Parathyroid adenoma (tissue), 2 donors: Measurements from ENCODE around the gene RIF1.

Source experiments
- H2AFZ ChIP-seq: fragments of 300-600 bp; sonication (generic); one replicate; pipeline ENCODE4 v1.7.0; 2017; ENCODE audit warnings: antibody characterized with exemption, mild to moderate bottlenecking
- H3K27ac ChIP-seq: fragments of 300-600 bp; sonication (generic); one replicate; pipeline ENCODE4 v1.7.0; 2017
- H3K27me3 ChIP-seq: fragments of 300-600 bp; sonication (generic); one replicate; pipeline ENCODE4 v1.7.0; 2017; ENCODE audit warnings: low read length; ENCODE audit not compliant: control insufficient read depth, insufficient read depth
- H3K36me3 ChIP-seq: fragments of 300-600 bp; sonication (generic); one replicate; pipeline ENCODE4 v1.7.0; 2017; ENCODE audit warnings: low read length; ENCODE audit not compliant: control insufficient read depth, insufficient read depth
- H3K4me1 ChIP-seq: fragments of 300-600 bp; sonication (generic); one replicate; pipeline ENCODE4 v1.7.0; 2017; ENCODE audit warnings: control low read depth
- H3K4me2 ChIP-seq: fragments of 300-600 bp; sonication (generic); one replicate; pipeline ENCODE4 v1.7.0; 2017; ENCODE audit warnings: low read length
- H3K4me3 ChIP-seq: fragments of 300-600 bp; sonication (generic); one replicate; pipeline ENCODE4 v1.7.0; 2017; ENCODE audit warnings: low read depth, low read length
- H3K79me2 ChIP-seq: fragments of 300-600 bp; sonication (generic); one replicate; pipeline ENCODE4 v1.7.0; 2017; ENCODE audit warnings: control low read depth
- H3K9ac ChIP-seq: fragments of 300-600 bp; sonication (generic); one replicate; pipeline ENCODE4 v1.7.0; 2017; ENCODE audit warnings: mild to moderate bottlenecking
- H3K9me3 ChIP-seq: fragments of 300-600 bp; sonication (generic); one replicate; pipeline ENCODE4 v1.7.0; 2017; ENCODE audit warnings: low read length; ENCODE audit not compliant: control insufficient read depth
- TF ChIP-seq, protein P1 (sequence below): fragments of 300-600 bp; sonication (generic); IDR thresholded peaks from one replicate; pipeline ENCODE4 v1.7.0; 2017; ENCODE audit warnings: antibody characterized with exemption, mild to moderate bottlenecking
- donor health status: primary hyperparathyroidism.

The RIF1 gene, protein sequence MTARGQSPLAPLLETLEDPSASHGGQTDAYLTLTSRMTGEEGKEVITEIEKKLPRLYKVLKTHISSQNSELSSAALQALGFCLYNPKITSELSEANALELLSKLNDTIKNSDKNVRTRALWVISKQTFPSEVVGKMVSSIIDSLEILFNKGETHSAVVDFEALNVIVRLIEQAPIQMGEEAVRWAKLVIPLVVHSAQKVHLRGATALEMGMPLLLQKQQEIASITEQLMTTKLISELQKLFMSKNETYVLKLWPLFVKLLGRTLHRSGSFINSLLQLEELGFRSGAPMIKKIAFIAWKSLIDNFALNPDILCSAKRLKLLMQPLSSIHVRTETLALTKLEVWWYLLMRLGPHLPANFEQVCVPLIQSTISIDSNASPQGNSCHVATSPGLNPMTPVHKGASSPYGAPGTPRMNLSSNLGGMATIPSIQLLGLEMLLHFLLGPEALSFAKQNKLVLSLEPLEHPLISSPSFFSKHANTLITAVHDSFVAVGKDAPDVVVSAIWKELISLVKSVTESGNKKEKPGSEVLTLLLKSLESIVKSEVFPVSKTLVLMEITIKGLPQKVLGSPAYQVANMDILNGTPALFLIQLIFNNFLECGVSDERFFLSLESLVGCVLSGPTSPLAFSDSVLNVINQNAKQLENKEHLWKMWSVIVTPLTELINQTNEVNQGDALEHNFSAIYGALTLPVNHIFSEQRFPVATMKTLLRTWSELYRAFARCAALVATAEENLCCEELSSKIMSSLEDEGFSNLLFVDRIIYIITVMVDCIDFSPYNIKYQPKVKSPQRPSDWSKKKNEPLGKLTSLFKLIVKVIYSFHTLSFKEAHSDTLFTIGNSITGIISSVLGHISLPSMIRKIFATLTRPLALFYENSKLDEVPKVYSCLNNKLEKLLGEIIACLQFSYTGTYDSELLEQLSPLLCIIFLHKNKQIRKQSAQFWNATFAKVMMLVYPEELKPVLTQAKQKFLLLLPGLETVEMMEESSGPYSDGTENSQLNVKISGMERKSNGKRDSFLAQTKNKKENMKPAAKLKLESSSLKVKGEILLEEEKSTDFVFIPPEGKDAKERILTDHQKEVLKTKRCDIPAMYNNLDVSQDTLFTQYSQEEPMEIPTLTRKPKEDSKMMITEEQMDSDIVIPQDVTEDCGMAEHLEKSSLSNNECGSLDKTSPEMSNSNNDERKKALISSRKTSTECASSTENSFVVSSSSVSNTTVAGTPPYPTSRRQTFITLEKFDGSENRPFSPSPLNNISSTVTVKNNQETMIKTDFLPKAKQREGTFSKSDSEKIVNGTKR (N-terminal part only)

DNA sequence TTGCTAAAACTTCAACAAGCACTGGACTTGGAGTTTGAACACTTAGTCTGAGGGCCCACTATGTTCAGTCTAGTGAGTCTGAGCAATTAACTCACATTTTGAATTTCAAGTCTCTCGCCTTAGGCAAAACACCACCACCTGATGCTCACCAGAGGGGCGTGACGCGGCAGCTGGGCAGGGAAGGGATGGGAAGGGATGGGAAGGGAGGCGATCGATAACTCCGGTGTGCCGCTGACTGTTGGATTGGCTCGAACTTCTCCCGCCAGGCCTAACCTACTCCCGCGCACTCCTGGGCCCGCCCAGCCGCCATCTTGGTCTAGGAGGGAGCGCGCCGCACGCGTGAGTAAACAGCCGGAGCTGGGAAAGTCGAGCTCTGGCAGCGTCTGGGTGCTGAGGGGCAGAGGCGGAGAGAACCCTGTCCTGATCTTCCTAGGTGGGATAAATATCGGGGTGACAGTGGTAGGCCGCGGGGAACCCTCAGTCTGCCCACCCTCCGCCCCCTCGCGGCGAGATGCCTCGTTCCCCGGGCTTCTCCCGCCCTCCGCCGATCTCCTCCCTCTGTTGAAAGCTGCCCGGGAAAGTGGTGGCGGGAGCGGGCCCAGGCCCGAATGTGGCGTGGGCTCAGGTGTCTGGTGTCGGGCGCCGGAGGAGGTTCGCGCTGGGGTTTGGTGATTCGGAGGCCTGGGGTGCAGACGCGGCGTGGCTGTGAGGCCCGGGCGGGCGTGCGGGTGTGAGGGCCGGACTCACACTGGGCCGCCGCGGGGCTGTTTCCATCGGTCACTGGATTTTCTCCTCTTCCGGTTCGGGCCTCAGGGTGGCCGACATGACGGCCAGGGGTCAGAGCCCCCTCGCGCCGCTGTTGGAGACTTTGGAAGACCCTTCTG, at the start of gene RIF1:
RIF1 (plus strand) TSS at position 302 of the 884 bp plus-strand sequence; CDS start at position 824, 522 bp downstream.
- Histone ChIP-seq H3K9me3 (no peaks in the 10 kb centered on the region), H3K9ac (peak within 1 kb of the TSS; percentile 41), H3K27me3 (no peaks in the 10 kb centered on the region), H3K4me2 (peak within 1 kb of the TSS; percentile 64), H3K4me1 (peaks cover 4% of the 10 kb centered on the region), H3K4me3 (peak within 1 kb of the TSS; percentile 89), H3K27ac (peak within 1 kb of the TSS; percentile 81), H3K79me2 (peaks cover 24% of the 10 kb centered on the region), H2AFZ (peak within 1 kb of the TSS; percentile 90), H3K36me3 (no peaks in the 10 kb centered on the region)
- TF ChIP-seq, protein P1, sequence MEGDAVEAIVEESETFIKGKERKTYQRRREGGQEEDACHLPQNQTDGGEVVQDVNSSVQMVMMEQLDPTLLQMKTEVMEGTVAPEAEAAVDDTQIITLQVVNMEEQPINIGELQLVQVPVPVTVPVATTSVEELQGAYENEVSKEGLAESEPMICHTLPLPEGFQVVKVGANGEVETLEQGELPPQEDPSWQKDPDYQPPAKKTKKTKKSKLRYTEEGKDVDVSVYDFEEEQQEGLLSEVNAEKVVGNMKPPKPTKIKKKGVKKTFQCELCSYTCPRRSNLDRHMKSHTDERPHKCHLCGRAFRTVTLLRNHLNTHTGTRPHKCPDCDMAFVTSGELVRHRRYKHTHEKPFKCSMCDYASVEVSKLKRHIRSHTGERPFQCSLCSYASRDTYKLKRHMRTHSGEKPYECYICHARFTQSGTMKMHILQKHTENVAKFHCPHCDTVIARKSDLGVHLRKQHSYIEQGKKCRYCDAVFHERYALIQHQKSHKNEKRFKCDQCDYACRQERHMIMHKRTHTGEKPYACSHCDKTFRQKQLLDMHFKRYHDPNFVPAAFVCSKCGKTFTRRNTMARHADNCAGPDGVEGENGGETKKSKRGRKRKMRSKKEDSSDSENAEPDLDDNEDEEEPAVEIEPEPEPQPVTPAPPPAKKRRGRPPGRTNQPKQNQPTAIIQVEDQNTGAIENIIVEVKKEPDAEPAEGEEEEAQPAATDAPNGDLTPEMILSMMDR = peak; percentile 70

DNA sequence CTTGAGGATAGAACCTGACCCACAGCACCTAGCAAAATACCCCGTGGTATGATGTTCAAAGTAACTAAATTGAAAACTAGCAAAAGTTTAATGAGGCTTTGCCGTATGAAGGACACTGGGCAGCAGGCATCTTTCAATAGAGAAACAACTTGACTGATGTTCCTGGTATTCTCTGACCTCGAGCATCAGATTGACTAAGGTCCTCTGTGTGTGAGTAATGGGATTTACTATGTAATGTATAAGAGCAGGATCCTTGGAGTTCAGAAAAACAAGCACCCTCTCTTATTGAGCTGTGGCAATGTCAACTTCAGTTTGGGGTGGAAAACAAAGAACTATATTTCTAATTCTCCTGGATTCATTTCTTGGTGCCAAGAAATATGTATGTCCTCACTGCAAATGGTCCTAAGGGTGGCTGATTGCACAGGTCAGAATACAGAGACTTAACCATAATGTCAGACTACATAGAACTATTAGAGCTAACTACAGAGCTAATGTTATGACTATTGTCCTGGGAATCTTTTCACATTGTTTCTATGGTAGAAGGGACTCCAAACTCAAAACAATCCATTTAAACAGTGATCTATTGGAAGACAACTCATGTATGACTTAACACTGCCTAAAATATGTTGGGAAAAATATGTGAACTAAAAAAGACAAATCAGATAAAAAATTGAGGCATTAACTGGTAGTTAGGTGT, 47.9 kb upstream of the RIF1 start:
- H3K27ac ChIP-seq = no peak overlapping the region
- H3K79me2 ChIP-seq = no peaks in the 10 kb centered on the region

DNA sequence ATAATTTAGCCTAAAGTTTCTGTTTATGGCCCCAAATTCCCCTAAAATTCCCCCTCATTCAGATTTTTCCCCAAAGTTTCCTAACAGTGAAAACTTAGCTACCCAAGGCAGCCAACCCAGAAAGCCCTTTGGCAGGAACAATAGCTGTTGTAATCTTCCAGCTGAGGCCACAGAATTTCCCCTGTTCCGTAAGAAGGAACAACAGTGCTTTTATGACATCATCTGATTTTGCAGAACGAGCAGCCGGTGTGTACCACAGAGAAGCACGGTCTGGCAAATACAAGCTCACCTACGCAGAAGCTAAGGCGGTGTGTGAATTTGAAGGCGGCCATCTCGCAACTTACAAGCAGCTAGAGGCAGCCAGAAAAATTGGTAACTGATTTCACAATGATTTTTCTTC, 46.0 kb upstream of the RIF1 start:
- Histone ChIP-seq H3K9ac (no peak overlapping the region), H3K27ac (no peak overlapping the region), H3K27me3 (no peaks in the 10 kb centered on the region), H3K9me3 (no peaks in the 10 kb centered on the region), H3K4me3 (no peak overlapping the region), H3K79me2 (no peaks in the 10 kb centered on the region), H3K36me3 (no peaks in the 10 kb centered on the region), H2AFZ (no peak overlapping the region), H3K4me1 (no peaks in the 10 kb centered on the region), H3K4me2 (no peak overlapping the region)
- TF ChIP-seq, protein P1 = no peak

More for the DNA sequence above, 47.9 kb upstream of the RIF1 start:
- TF ChIP-seq, protein P1 = no peak
- H3K4me3 ChIP-seq = no peak overlapping the region
- H3K9ac ChIP-seq = no peak overlapping the region
- no peak overlapping the region for H2AFZ ChIP-seq
- no peaks in the 10 kb centered on the region for H3K27me3 ChIP-seq
- H3K36me3 ChIP-seq = no peaks in the 10 kb centered on the region
- no peaks in the 10 kb centered on the region for H3K9me3 ChIP-seq
- no peaks in the 10 kb centered on the region for H3K4me1 ChIP-seq
- no peak overlapping the region for H3K4me2 ChIP-seq

DNA sequence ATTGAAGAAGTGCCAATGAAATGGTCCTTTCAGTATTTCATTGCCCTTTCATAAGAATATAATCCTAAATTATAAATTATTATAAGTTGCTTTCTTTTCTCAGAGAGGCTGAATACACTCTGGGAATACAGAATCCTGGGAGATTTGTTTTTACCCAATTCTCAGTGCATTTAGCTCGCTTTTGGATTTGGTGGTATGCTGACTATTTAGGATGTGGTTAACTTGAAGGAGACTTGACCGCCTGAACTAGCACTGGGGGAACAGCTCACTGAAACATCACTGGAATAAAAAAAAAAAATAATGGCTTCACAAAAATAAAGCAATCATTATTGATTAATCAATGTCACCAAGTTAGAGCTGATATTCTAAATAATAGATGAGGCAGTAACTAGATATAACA, 42.1 kb upstream of the RIF1 start:
- no peak overlapping the region for H3K27ac ChIP-seq
- no peak overlapping the region for H3K4me3 ChIP-seq
- H2AFZ ChIP-seq = no peak overlapping the region
- H3K27me3 ChIP-seq = no peaks in the 10 kb centered on the region
- H3K4me2 ChIP-seq = no peak overlapping the region
- H3K9me3 ChIP-seq = no peaks in the 10 kb centered on the region
- H3K4me1 ChIP-seq = no peaks in the 10 kb centered on the region
- no peak overlapping the region for H3K9ac ChIP-seq
- H3K79me2 ChIP-seq = no peaks in the 10 kb centered on the region
- no peaks in the 10 kb centered on the region for H3K36me3 ChIP-seq
- TF ChIP-seq, protein P1 = no peak
